OCI-LY1 (cell line): ENCODE results near the gene CELF4.

ENCODE experiments used
- H2AFZ ChIP-seq: fragments of 200-600 bp; sonication (generic), shearing (Covaris generic); 2 replicates; pipeline ENCODE4 v1.6.0; 2014; ENCODE audit warnings: antibody characterized with exemption, mild to moderate bottlenecking, low read length
- H3F3A ChIP-seq: fragments of 200-600 bp; sonication (generic), shearing (Covaris generic); 2 replicates; pipeline ENCODE4 v1.6.0; 2014; ENCODE audit warnings: mild to moderate bottlenecking, antibody characterized with exemption, low read length, moderate library complexity; ENCODE audit not compliant: insufficient read depth
- H3K27ac ChIP-seq: fragments of 200-600 bp; sonication (generic); 2 replicates; pipeline ENCODE4 v1.5.1; 2014; ENCODE audit warnings: low read length, mixed run types, mild to moderate bottlenecking, low read depth; ENCODE audit not compliant: poor library complexity, severe bottlenecking
- H3K27me3 ChIP-seq: fragments of 200-600 bp; sonication (generic); 2 replicates; pipeline ENCODE4 v1.6.0; 2014; ENCODE audit warnings: antibody characterized with exemption, mild to moderate bottlenecking, low read length, moderate library complexity; ENCODE audit not compliant: insufficient read depth
- H3K36me3 ChIP-seq: fragments of 200-600 bp; sonication (generic); 2 replicates; pipeline ENCODE4 v1.6.1; 2014; ENCODE audit warnings: mild to moderate bottlenecking, antibody characterized with exemption, low read length, moderate library complexity, mixed read lengths; ENCODE audit not compliant: insufficient read depth
- H3K4me1 ChIP-seq: fragments of 200-600 bp; sonication (generic); 2 replicates; pipeline ENCODE4 v1.5.1; 2014; ENCODE audit warnings: mild to moderate bottlenecking, low read length, moderate library complexity; ENCODE audit not compliant: insufficient read depth, severe bottlenecking
- H3K4me2 ChIP-seq: fragments of 200-600 bp; sonication (generic), shearing (Covaris generic); 2 replicates; pipeline ENCODE4 v1.6.1; 2014; ENCODE audit warnings: low read length
- H3K4me3 ChIP-seq: fragments of 200-600 bp; sonication (generic); 2 replicates; pipeline ENCODE4 v1.5.1; 2014; ENCODE audit warnings: low read length, low read depth, mild to moderate bottlenecking, mixed read lengths; ENCODE audit not compliant: poor library complexity, severe bottlenecking
- H3K79me2 ChIP-seq: fragments of 200-600 bp; shearing (Covaris generic); 2 replicates; pipeline ENCODE4 v1.6.1; 2016; ENCODE audit warnings: mixed run types, low read length, mixed read lengths; ENCODE audit not compliant: insufficient read depth
- H3K9ac ChIP-seq: fragments of 200-600 bp; sonication (generic), shearing (Covaris generic); 2 replicates; pipeline ENCODE4 v1.6.1; 2014; ENCODE audit warnings: mild to moderate bottlenecking, low read length, mixed read lengths
- H3K9me2 ChIP-seq: fragments of 200-600 bp; sonication (generic), shearing (Covaris generic); 2 replicates; pipeline ENCODE4 v1.6.1; 2014; ENCODE audit warnings: low read depth, mild to moderate bottlenecking, low read length, mixed read lengths
- H3K9me3 ChIP-seq: fragments of 200-600 bp; shearing (Covaris generic); 2 replicates; pipeline ENCODE4 v1.6.1; 2014; ENCODE audit warnings: low read length, mixed read lengths
- H4K20me1 ChIP-seq: fragments of 200-600 bp; sonication (generic), shearing (Covaris generic); 2 replicates; pipeline ENCODE4 v1.6.0; 2016; ENCODE audit warnings: mild to moderate bottlenecking, low read length; ENCODE audit not compliant: insufficient read depth
- CTCF ChIP-seq: fragments of 200-600 bp; sonication (generic), shearing (Covaris generic); IDR thresholded peaks from 2 replicates; pipeline ENCODE4 v1.5.1; 2017; ENCODE audit warnings: mild to moderate bottlenecking, antibody characterized with exemption, low read length, moderate library complexity, mixed read lengths
- EZH2 ChIP-seq: fragments of 200-600 bp; sonication (generic), shearing (Covaris generic); IDR thresholded peaks from 2 replicates; pipeline ENCODE4 v1.8.0; 2017; ENCODE audit warnings: borderline replicate concordance, mixed run types, mild to moderate bottlenecking, antibody characterized with exemption, low read length, moderate library complexity, mixed read lengths

The CELF4 gene

GRCh38 chr18:37274309-37275236 is 291.0 kb downstream of the CELF4 start:
- H3K27me3 ChIP-seq = no peaks in the 10 kb centered on the region
- no peak overlapping the region for H2AFZ ChIP-seq
- no peaks in the 10 kb centered on the region for H3K79me2 ChIP-seq
- H4K20me1 ChIP-seq = no peaks in the 10 kb centered on the region
- H3K4me3 ChIP-seq = no peak overlapping the region
- no peaks in the 10 kb centered on the region for H3K4me1 ChIP-seq
- H3F3A ChIP-seq = no peaks in the 10 kb centered on the region
- no peak overlapping the region for H3K4me2 ChIP-seq
- H3K9me3 ChIP-seq = no peaks in the 10 kb centered on the region
- H3K36me3 ChIP-seq = no peaks in the 10 kb centered on the region
- H3K9me2 ChIP-seq = no peaks in the 10 kb centered on the region
- H3K27ac ChIP-seq = no peak overlapping the region
- TF ChIP-seq EZH2 = no peak
- TF ChIP-seq CTCF = no peak
- no peak overlapping the region for H3K9ac ChIP-seq

DNA sequence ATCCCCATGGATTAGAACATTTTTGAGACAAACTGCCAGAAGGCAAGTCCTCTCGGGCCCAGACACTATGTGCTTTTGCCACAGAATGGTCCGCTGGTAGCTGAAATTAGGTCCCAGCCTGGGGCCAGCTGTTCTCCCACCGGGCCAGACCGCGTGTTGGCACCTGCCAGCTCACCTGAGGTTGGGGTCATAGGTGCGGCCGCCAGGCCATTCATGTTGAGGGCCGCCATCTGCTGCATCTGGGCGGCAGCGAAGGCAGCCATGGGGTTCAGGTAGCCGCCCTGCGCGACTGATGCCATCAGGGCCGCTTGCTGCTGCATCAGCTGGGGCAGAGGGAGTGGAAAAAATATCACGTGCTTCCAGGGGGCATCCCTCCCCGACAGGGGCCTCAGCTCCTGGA is 292.8 kb downstream of the CELF4 start:
- no peaks in the 10 kb centered on the region for H3K4me1 ChIP-seq
- no peaks in the 10 kb centered on the region for H3K9me2 ChIP-seq
- H3K4me3 ChIP-seq = no peak overlapping the region
- no peaks in the 10 kb centered on the region for H3F3A ChIP-seq
- no peak overlapping the region for H2AFZ ChIP-seq
- H3K79me2 ChIP-seq = no peaks in the 10 kb centered on the region
- H3K27ac ChIP-seq = no peak overlapping the region
- H3K4me2 ChIP-seq = no peak overlapping the region
- no peaks in the 10 kb centered on the region for H4K20me1 ChIP-seq
- H3K36me3 ChIP-seq = no peaks in the 10 kb centered on the region
- TF ChIP-seq EZH2 = no peak
- no peak for TF ChIP-seq CTCF
- H3K9me3 ChIP-seq = no peaks in the 10 kb centered on the region
- no peaks in the 10 kb centered on the region for H3K27me3 ChIP-seq
- no peak overlapping the region for H3K9ac ChIP-seq

- no peaks in the 10 kb centered on the region for H3K9me2 ChIP-seq
- no peak overlapping the region for H3K9ac ChIP-seq
- no peak overlapping the region for H3K4me2 ChIP-seq
- no peak overlapping the region for H2AFZ ChIP-seq
- no peaks in the 10 kb centered on the region for H3K79me2 ChIP-seq
- no peak for TF ChIP-seq EZH2
- TF ChIP-seq CTCF = no peak
- no peaks in the 10 kb centered on the region for H3K4me1 ChIP-seq
- H3K4me3 ChIP-seq = no peak overlapping the region
- H3K27ac ChIP-seq = no peak overlapping the region
- no peaks in the 10 kb centered on the region for H3K27me3 ChIP-seq
- H3K9me3 ChIP-seq = no peaks in the 10 kb centered on the region
- H3F3A ChIP-seq = no peaks in the 10 kb centered on the region
- no peaks in the 10 kb centered on the region for H4K20me1 ChIP-seq
- no peaks in the 10 kb centered on the region for H3K36me3 ChIP-seq
Observed at GRCh38 chr18:37272226-37272625, 293.4 kb downstream of the CELF4 start.
